GM19372 (cell line): ENCODE results near the gene ESR2.
"Not testable (repeated sequence)": the region's sequence is repeated elsewhere in the genome, so short reads cannot be mapped to it uniquely, and the experiment has no call there.

Source experiments
- ATAC-seq: cut with Tn5 transposase; IDR thresholded peaks from one replicate; pipeline ENCODE4 v1.9.1; 2021; ENCODE audit warnings: mild to moderate bottlenecking, low read depth, moderate library complexity; ENCODE audit not compliant: unreplicated experiment

The ESR2 gene

GRCh38 chr14:64170181-64170580 is 124.0 kb downstream of the ESR2 start:
- ATAC-seq, result no peak

- ATAC-seq, result no peak
These were observed 134.6 kb downstream of the ESR2 start for GRCh38 chr14:64159588-64159987.

GRCh38 chr14:64158608-64159007 is 135.6 kb downstream of the ESR2 start:
- ATAC-seq, result no peak

GRCh38 chr14:64149921-64150320 is 144.2 kb downstream of the ESR2 start:
- ATAC-seq, result no peak

GRCh38 chr14:64147126-64147790 is 146.9 kb downstream of the ESR2 start:
- no peak for ATAC-seq

- ATAC-seq, result no peak
These were observed 156.4 kb downstream of the ESR2 start for GRCh38 chr14:64137657-64138290.

GRCh38 chr14:64126548-64126947 is 167.6 kb downstream of the ESR2 start:
- ATAC-seq, result no peak

- no peak for ATAC-seq
These were observed 168.9 kb downstream of the ESR2 start for GRCh38 chr14:64125270-64125669.

- no peak for ATAC-seq
These were observed 170.8 kb downstream of the ESR2 start for GRCh38 chr14:64123241-64123822.

GRCh38 chr14:64119980-64120379 is 174.2 kb downstream of the ESR2 start:
- no peak for ATAC-seq

GRCh38 chr14:64119500-64119899 is 174.7 kb downstream of the ESR2 start:
- ATAC-seq, result no peak

GRCh38 chr14:64118892-64119291 is 175.3 kb downstream of the ESR2 start:
- no peak for ATAC-seq

- not testable (repeated sequence) for ATAC-seq
These were observed 175.8 kb downstream of the ESR2 start for GRCh38 chr14:64118403-64118742.

- no peak for ATAC-seq
These were observed 176.3 kb downstream of the ESR2 start for GRCh38 chr14:64117671-64118402.

- no peak for ATAC-seq
These were observed 178.8 kb downstream of the ESR2 start for GRCh38 chr14:64115401-64115800.

GRCh38 chr14:64114796-64115195 is 179.4 kb downstream of the ESR2 start:
- ATAC-seq, result no peak

GRCh38 chr14:64114166-64114565 is 180.0 kb downstream of the ESR2 start:
- no peak for ATAC-seq

- ATAC-seq, result no peak
These were observed 181.1 kb downstream of the ESR2 start for GRCh38 chr14:64112867-64113678.

- ATAC-seq, result no peak
These were observed 183.4 kb downstream of the ESR2 start for GRCh38 chr14:64110802-64111201.

- no peak for ATAC-seq
These were observed 184.2 kb downstream of the ESR2 start for GRCh38 chr14:64109819-64110554.
